ENCODE data around the gene MBD2.
"Not testable (repeated sequence)": the region's sequence is repeated elsewhere in the genome, so short reads cannot be mapped to it uniquely, and the experiment has no call there.

MBD2 gene

GRCh38 chr18:54224379-54225014, at the start of gene MBD2:
Gene MBD2 (minus strand): TSS chr18:54224669. CDS start chr18:54224559, 110 bp downstream.
- Mint-ChIP-seq H3K27ac (peak within 1 kb of the TSS; percentile 99 to 100), H3K9me3 (no peaks in the 10 kb centered on the region), H3K4me3 (peak within 1 kb of the TSS; percentile 90 to 95), H3K27me3 (no peaks in the 10 kb centered on the region), H3K4me1 (peaks cover 46% of the 10 kb centered on the region)
- peak; percentile 94 to 96 for DNase-seq
- ATAC-seq: peak; percentile 87

- H3K27me3 Mint-ChIP-seq: no peaks in the 10 kb centered on the region
- H3K27ac Mint-ChIP-seq: peak overlapping the region; percentile 98 to 99
- DNase-seq (peak; percentile 47 to 74), ATAC-seq (peak; percentile 74)
- no peaks in the 10 kb centered on the region for H3K9me3 Mint-ChIP-seq
- H3K4me1 Mint-ChIP-seq: peaks cover 33% of the 10 kb centered on the region
- H3K4me3 Mint-ChIP-seq: peak overlapping the region; percentile 88 to 93
Observed at GRCh38 chr18:54269893-54270844, 45.7 kb upstream of the MBD2 start.

DNA sequence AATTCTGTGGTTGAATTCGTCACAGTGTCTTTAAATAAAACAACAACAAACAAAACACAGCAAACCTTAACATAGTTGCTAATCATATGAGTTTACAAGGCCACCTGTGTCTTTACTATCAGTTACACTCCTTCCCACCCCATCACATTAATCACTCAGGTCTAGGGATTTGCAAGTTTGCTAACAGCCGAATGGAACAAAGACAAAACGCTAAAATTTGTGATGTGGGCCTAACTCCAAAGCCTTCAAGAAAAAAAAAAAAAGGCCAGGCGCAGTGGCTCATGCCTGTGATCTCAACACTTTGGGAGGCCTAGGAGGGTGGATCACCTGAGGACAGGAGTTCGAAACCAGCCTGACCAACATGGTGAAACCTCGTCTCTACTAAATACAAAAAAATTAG, 44.3 kb upstream of the MBD2 start:
- ATAC-seq (no peak), DNase-seq (no peak)
- Mint-ChIP-seq H3K4me3 (peak overlapping the region; percentile 88 to 93), H3K9me3 (no peaks in the 10 kb centered on the region), H3K27ac (peak overlapping the region; percentile 98 to 99), H3K27me3 (no peaks in the 10 kb centered on the region), H3K4me1 (peaks cover 43% of the 10 kb centered on the region)

- Mint-ChIP-seq H3K4me1 (peaks cover 52% of the 10 kb centered on the region), H3K4me3 (no peak overlapping the region), H3K27me3 (no peaks in the 10 kb centered on the region), H3K9me3 (no peaks in the 10 kb centered on the region), H3K27ac (no peak overlapping the region)
- DNase-seq (no peak), ATAC-seq (no peak)
Observed at GRCh38 chr18:54267701-54268100, 43.2 kb upstream of the MBD2 start.

- no peaks in the 10 kb centered on the region for H3K27me3 Mint-ChIP-seq
- peaks cover 67% of the 10 kb centered on the region for H3K4me1 Mint-ChIP-seq
- H3K4me3 Mint-ChIP-seq: peak overlapping the region; percentile 46 to 49
- ATAC-seq (peak; percentile 92), DNase-seq (peak; percentile 29 to 44)
- no peaks in the 10 kb centered on the region for H3K9me3 Mint-ChIP-seq
- peak overlapping the region; percentile 21 to 60 for H3K27ac Mint-ChIP-seq
Observed at GRCh38 chr18:54263904-54264336, 39.5 kb upstream of the MBD2 start.

- no peaks in the 10 kb centered on the region for H3K9me3 Mint-ChIP-seq
- H3K4me3 Mint-ChIP-seq: peak overlapping the region; percentile 77 to 79
- DNase-seq: peak; percentile 39 to 64
- peak overlapping the region; percentile 93 for H3K27ac Mint-ChIP-seq
- ATAC-seq: peak; percentile 80
- no peaks in the 10 kb centered on the region for H3K27me3 Mint-ChIP-seq
- H3K4me1 Mint-ChIP-seq: peaks cover 63% of the 10 kb centered on the region
Observed at GRCh38 chr18:54261894-54262293, 37.4 kb upstream of the MBD2 start.

DNA sequence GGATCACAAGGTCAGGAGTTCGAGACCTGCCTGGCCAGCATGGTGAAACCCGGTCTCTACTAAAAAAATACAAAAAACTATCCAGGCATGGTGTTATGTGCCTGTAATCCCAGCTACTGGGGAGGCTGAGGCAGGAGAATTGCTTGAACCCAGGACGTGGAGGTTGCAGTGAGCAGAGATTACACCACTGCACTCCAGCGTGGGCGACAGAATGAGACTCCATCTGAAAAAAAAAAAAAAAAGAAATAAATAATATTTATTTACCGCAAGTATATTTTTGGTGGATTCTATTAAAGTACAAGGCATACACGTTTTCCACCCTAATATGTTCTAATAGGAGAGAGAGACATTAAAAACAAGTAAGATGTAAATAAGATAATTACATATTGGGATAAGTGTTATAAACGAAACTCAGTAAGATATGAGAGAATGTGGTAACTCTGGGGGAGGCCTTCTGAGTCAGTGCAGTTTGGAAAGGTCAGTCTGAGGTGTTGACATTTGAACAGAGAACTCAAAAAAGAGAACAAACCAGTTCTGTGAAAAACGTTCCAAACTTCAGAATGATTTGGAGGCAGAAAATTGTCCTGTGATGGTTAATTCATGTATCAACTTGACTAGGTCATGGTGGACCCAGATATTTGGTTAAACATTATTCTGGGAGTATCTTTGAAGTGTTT, 36.1 kb upstream of the MBD2 start:
- peak overlapping the region; percentile 77 to 93 for H3K27ac Mint-ChIP-seq
- ATAC-seq: peak; percentile 55
- H3K27me3 Mint-ChIP-seq: no peaks in the 10 kb centered on the region
- peak overlapping the region; percentile 77 to 79 for H3K4me3 Mint-ChIP-seq
- DNase-seq: peak in 1 of 2 donors; percentile 41
- no peaks in the 10 kb centered on the region for H3K9me3 Mint-ChIP-seq
- peaks cover 58% of the 10 kb centered on the region for H3K4me1 Mint-ChIP-seq

GRCh38 chr18:54257818-54258217, 33.3 kb upstream of the MBD2 start:
- ATAC-seq, H3K4me3 Mint-ChIP-seq, DNase-seq: not testable (repeated sequence)

DNA sequence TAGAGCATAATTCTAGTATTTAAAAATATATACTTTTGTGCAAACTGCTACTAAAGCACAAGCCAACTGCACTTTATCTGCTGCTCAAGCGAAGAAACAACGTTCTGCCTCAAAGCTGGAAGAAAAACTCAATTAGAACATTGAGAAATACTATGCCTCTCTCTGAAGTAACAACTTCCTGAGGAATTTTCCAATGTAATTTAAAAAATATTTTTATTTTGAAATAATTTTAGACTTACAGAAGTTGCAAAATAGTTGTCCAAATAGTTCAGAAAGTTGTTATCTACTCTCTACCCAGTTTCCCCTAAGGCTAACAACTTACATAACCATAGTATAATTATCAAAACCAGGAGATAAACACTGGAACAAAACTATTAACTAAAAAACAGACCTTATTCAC, 32.5 kb upstream of the MBD2 start:
- H3K4me1 Mint-ChIP-seq: peaks cover 24% of the 10 kb centered on the region
- DNase-seq (no peak), ATAC-seq (no peak)
- no peaks in the 10 kb centered on the region for H3K9me3 Mint-ChIP-seq
- H3K4me3 Mint-ChIP-seq: no peak overlapping the region
- H3K27me3 Mint-ChIP-seq: no peaks in the 10 kb centered on the region
- H3K27ac Mint-ChIP-seq: no peak overlapping the region

More at GRCh38 chr18:54257818-54258217, 33.3 kb upstream of the MBD2 start:
- not testable (repeated sequence) for H3K27me3 Mint-ChIP-seq, H3K9me3 Mint-ChIP-seq, H3K27ac Mint-ChIP-seq
- H3K4me1 Mint-ChIP-seq: peaks cover 32% of the 10 kb centered on the region

GRCh38 chr18:54255141-54255540, 30.7 kb upstream of the MBD2 start:
- Mint-ChIP-seq H3K9me3 (no peaks in the 10 kb centered on the region), H3K27me3 (no peaks in the 10 kb centered on the region), H3K4me1 (peaks cover 21% of the 10 kb centered on the region), H3K4me3 (no peak overlapping the region), H3K27ac (no peak overlapping the region)
- ATAC-seq: no peak
- DNase-seq: no peak

DNA sequence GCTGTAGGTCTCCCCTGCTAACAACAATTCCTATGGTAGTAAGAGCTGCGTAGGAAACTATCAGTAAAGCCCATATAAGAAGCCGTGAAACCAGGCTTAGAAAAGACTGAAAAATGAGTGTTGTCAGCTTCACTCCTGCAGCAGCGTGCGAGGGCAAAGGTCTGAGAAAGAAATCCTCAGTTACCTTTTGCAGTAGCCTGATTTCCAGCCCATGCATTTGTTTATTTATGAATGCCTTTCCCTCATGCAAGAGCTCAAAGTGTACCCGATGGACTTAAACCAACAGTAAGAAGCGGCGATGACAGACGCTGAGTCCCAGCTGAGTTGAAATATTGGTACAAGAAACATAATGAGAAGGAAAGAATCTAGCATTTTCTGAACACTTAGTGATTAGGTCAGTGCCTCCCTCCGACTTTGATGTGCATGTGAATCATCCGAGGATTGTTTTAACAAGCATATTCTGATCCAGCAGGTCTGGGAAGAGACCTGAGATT, 29.8 kb upstream of the MBD2 start:
- ATAC-seq (no peak), DNase-seq (no peak)
- Mint-ChIP-seq H3K27ac (no peak overlapping the region), H3K9me3 (no peaks in the 10 kb centered on the region), H3K27me3 (no peaks in the 10 kb centered on the region), H3K4me3 (no peak overlapping the region), H3K4me1 (peaks cover 16% of the 10 kb centered on the region)

DNA sequence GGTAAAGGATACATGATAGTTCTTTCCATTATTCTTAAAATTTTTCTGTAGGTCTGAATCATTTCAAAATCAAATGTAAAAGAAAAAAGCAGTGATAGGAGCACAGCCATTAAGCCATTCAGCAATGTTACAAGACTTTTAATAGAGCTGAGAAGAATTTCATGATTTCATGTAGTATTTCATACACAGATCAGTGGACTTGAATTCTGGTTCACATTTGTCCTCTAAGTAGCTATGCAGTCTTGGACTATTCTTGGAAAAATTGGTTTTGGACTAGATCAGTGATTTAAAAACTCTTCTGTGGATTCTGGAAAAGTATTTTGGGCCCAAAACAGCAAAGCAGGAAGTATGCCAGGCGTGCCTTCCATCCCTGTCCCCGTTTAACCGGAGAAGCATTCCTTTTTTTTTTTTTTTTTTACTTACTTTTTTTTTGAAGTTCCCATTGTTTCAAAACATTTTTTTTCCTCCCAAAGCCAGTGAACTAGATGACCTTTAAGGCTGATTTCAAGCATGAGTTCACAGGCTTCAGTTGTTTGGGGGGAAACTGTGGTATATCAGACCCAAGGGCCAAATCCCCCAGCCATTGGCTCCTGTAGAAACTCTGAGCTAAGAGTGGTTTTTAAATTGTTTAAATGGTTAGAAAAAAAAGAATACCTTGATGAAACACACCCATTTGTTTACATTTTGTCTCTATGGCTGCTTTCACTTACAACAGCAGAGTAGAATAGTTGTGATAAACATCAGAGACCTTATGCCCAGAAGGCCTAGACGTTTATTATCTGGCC, 27.3 kb upstream of the MBD2 start:
- no peak for ATAC-seq
- Mint-ChIP-seq H3K9me3 (no peaks in the 10 kb centered on the region), H3K27me3 (no peaks in the 10 kb centered on the region), H3K27ac (no peak overlapping the region), H3K4me1 (peaks cover 24% of the 10 kb centered on the region), H3K4me3 (no peak overlapping the region)
- no peak for DNase-seq

GRCh38 chr18:54250846-54251261, 26.4 kb upstream of the MBD2 start:
- Mint-ChIP-seq H3K9me3 (no peaks in the 10 kb centered on the region), H3K27ac (peak overlapping the region in 1 of 2 donors; percentile 45), H3K4me1 (peaks cover 27% of the 10 kb centered on the region), H3K27me3 (no peaks in the 10 kb centered on the region), H3K4me3 (peak overlapping the region in 1 of 2 donors; percentile 12)
- ATAC-seq (no peak), DNase-seq (no peak)

DNA sequence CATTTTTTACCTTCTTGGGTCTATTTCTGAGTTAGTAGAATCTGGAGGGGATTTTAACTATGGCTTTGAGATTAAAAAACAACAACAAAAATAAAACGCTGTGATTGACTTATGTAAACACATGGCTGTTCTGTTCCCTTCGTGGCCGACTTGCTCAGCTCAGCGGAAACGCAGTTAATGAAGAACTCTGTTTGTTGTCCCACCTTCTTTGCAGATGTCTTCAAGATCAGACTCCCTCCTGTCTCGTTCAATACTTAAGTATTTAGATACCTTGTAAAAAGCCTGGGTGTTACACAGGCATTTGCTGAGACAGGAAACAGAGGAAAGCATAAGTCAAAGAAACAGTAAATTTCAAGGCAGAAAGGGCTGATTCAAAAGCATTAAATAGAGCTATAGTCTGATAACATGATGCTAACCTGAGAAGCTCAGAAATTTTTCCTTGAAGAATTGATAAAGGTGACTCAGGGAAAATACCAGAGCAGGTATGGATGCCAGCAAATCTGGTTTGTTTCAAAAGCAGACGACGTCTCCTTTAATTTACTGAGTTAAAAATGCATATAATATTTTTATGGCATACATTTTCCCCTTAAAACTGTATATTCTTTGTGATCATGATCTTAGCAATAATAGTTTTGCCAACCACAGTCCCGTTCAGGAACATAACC, 23.2 kb upstream of the MBD2 start:
- no peak for DNase-seq
- peak overlapping the region; percentile 39 to 52 for H3K4me3 Mint-ChIP-seq
- H3K27ac Mint-ChIP-seq: peak overlapping the region; percentile 94 to 96

More for the DNA sequence above, 23.2 kb upstream of the MBD2 start:
- no peak for ATAC-seq
- no peaks in the 10 kb centered on the region for H3K9me3 Mint-ChIP-seq
- H3K27me3 Mint-ChIP-seq: no peaks in the 10 kb centered on the region
- peaks cover 27% of the 10 kb centered on the region for H3K4me1 Mint-ChIP-seq
